ENCODE results near the gene SLC6A1. TPM values are rescaled to one million over a fixed set of nuclear protein-coding genes. Genes with fewer than 3 reads are reported as not detected.
A peak's percentile ranks its signal among the peaks of the same experiment; 100 is the strongest.

Gene SLC6A1
- total and polyA plus RNA-seq, 2 of the 13 experiments (the other 11 are each of a cell fraction or from before 2014, with no cell fraction given) = not detected

DNA sequence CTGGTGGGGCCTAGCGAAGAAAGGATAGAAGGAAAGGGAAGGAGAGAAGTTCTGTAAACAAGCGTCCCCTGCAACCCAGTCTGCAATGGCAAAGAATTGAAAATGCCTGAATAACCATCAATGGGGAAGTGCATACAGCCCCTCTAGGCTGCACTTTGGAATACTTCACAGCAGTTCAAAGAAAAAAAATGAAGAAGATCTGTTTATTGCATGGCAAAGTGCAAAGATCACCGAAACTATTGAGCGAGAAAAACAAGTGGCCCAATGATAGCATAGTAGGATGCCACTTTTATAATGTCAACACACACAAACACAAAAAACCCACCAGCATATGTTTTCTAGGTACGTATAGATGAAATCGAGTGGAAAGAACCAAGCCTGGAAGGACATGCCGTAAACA is 13.6 kb upstream of the SLC6A1 start:
- Histone ChIP-seq H3K27me3 (ENCODE audit: control insufficient read depth in 1 of 2, insufficient read depth in 2 of 2, low read length in 2 of 2) (0 out of 5 replicates have a peak, but pooled peaks cover 0 to 3% of the 10 kb centered on the region in 2 experiments), H3K36me3 (replicated peaks in 1 of 2; ENCODE audit: control insufficient read depth in 1 of 2, insufficient read depth in 2 of 2, low read length in 2 of 2) (no peaks in the 10 kb centered on the region), H2AFZ (ENCODE audit: low read length) (no peak overlapping the region), H3K79me2 (ENCODE audit: insufficient read depth, low read length) (no peaks in the 10 kb centered on the region), H3K4me2 (ENCODE audit: low read depth, low read length) (no peak overlapping the region), H3K9me3 (ENCODE audit: low read length) (no peaks in the 10 kb centered on the region), H3K9ac (ENCODE audit: insufficient read depth, low read depth, low read length) (no peak overlapping the region), H3K27ac (ENCODE audit: extremely low read length, insufficient read depth, low read length) (no peak overlapping the region), H3K4me3 (replicated peaks in 1 of 3; ENCODE audit: insufficient read depth in 1 of 3, low read depth in 2 of 3, low read length in 3 of 3) (no peak overlapping the region), H3K4me1 (ENCODE audit: insufficient read depth, low read length) (peaks cover 39% of the 10 kb centered on the region), H4K20me1 (ENCODE audit: insufficient read depth, low read length) (no peaks in the 10 kb centered on the region)
- intact Hi-C loops (cut with micrococcal nuclease; ENCODE audit: unreplicated experiment) = no loop called here
- BruUV-seq (replicated peaks) = no TSS peak
- DNase-seq (ENCODE audit: low spot score) (peak; percentile 51), ATAC-seq (peak; percentile 64), FAIRE-seq (no peak)
- ChIA-PET POLR2A (no interaction called here), CTCF (ENCODE audit: low intra/inter-chr PET ratio, low total read pairs) (no interaction called here)
- 34% methylated on average over 7 of the region's 7 CpGs for WGBS (ENCODE audit: low lambda C conversion rate)
- in situ Hi-C loops (cut with HindIII; ENCODE audit: extremely low pct_ligation_motif_present, low pct_unique_long_range_greater_than_20kb) = no loop called here
- TF ChIP-seq REL (CRISPR knock-in tag; conservative IDR thresholded peaks at IDR 0.05) (no peak), ZNF441 (CRISPR knock-in tag; IDR thresholded peaks at IDR 0.05; ENCODE audit: borderline replicate concordance) (no peak), RXRB (CRISPR knock-in tag; IDR thresholded peaks at IDR 0.05; ENCODE audit: borderline replicate concordance) (no peak), ZNF460 (CRISPR knock-in tag; IDR thresholded peaks at IDR 0.05; ENCODE audit: borderline replicate concordance) (no peak), ZNF570 (CRISPR knock-in tag; IDR thresholded peaks at IDR 0.05; ENCODE audit: borderline replicate concordance) (no peak), ZKSCAN1 (IDR thresholded peaks at IDR 0.05; ENCODE audit: low read length) (peak; percentile 96), SMYD3 (CRISPR knock-in tag; IDR thresholded peaks at IDR 0.05) (no peak), NCOR1 (IDR thresholded peaks at IDR 0.05; ENCODE audit: borderline replicate concordance, low read length) (peak; percentile 70; the same call in 1 of the 2 replicates), RAD51 (IDR thresholded peaks at IDR 0.05; ENCODE audit: borderline replicate concordance) (no peak)
- TF ChIP-seq, protein P1, sequence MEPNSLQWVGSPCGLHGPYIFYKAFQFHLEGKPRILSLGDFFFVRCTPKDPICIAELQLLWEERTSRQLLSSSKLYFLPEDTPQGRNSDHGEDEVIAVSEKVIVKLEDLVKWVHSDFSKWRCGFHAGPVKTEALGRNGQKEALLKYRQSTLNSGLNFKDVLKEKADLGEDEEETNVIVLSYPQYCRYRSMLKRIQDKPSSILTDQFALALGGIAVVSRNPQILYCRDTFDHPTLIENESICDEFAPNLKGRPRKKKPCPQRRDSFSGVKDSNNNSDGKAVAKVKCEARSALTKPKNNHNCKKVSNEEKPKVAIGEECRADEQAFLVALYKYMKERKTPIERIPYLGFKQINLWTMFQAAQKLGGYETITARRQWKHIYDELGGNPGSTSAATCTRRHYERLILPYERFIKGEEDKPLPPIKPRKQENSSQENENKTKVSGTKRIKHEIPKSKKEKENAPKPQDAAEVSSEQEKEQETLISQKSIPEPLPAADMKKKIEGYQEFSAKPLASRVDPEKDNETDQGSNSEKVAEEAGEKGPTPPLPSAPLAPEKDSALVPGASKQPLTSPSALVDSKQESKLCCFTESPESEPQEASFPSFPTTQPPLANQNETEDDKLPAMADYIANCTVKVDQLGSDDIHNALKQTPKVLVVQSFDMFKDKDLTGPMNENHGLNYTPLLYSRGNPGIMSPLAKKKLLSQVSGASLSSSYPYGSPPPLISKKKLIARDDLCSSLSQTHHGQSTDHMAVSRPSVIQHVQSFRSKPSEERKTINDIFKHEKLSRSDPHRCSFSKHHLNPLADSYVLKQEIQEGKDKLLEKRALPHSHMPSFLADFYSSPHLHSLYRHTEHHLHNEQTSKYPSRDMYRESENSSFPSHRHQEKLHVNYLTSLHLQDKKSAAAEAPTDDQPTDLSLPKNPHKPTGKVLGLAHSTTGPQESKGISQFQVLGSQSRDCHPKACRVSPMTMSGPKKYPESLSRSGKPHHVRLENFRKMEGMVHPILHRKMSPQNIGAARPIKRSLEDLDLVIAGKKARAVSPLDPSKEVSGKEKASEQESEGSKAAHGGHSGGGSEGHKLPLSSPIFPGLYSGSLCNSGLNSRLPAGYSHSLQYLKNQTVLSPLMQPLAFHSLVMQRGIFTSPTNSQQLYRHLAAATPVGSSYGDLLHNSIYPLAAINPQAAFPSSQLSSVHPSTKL (CRISPR knock-in tag; IDR thresholded peaks at IDR 0.05) = peak; percentile 55
- TF ChIP-seq, protein P2, sequence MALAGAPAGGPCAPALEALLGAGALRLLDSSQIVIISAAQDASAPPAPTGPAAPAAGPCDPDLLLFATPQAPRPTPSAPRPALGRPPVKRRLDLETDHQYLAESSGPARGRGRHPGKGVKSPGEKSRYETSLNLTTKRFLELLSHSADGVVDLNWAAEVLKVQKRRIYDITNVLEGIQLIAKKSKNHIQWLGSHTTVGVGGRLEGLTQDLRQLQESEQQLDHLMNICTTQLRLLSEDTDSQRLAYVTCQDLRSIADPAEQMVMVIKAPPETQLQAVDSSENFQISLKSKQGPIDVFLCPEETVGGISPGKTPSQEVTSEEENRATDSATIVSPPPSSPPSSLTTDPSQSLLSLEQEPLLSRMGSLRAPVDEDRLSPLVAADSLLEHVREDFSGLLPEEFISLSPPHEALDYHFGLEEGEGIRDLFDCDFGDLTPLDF (CRISPR knock-in tag; IDR thresholded peaks at IDR 0.05) = no peak
- TF ChIP-seq, protein P3, sequence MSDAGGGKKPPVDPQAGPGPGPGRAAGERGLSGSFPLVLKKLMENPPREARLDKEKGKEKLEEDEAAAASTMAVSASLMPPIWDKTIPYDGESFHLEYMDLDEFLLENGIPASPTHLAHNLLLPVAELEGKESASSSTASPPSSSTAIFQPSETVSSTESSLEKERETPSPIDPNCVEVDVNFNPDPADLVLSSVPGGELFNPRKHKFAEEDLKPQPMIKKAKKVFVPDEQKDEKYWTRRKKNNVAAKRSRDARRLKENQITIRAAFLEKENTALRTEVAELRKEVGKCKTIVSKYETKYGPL (CRISPR knock-in tag; IDR thresholded peaks at IDR 0.05) = no peak
- TF ChIP-seq, protein P4, sequence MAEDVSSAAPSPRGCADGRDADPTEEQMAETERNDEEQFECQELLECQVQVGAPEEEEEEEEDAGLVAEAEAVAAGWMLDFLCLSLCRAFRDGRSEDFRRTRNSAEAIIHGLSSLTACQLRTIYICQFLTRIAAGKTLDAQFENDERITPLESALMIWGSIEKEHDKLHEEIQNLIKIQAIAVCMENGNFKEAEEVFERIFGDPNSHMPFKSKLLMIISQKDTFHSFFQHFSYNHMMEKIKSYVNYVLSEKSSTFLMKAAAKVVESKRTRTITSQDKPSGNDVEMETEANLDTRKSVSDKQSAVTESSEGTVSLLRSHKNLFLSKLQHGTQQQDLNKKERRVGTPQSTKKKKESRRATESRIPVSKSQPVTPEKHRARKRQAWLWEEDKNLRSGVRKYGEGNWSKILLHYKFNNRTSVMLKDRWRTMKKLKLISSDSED (CRISPR knock-in tag; IDR thresholded peaks at IDR 0.05) = no peak
- TF ChIP-seq, protein P5, sequence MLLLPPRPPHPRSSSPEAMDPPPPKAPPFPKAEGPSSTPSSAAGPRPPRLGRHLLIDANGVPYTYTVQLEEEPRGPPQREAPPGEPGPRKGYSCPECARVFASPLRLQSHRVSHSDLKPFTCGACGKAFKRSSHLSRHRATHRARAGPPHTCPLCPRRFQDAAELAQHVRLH (CRISPR knock-in tag; IDR thresholded peaks at IDR 0.05; ENCODE audit: borderline replicate concordance, low read depth) = no peak

All from HepG2 (cell line).